ENCODE data around the gene CREB5.
"Not testable (repeated sequence)": the region's sequence is repeated elsewhere in the genome, so short reads cannot be mapped to it uniquely, and the experiment has no call there.

CREB5 gene

GRCh38 chr7:28579571-28579970 lies 167.3 kb downstream of the CREB5 start:
- DNase-seq (ENCODE audit: low read depth in 3 of 3) = no peak

- no peak for DNase-seq (ENCODE audit: low read depth in 3 of 3)
Measured at GRCh38 chr7:28580665-28581064, 168.3 kb downstream of the CREB5 start.

GRCh38 chr7:28581351-28581750 lies 169.0 kb downstream of the CREB5 start:
- no peak for DNase-seq (ENCODE audit: low read depth in 3 of 3)

- no peak for DNase-seq (ENCODE audit: low read depth in 3 of 3)
Measured at GRCh38 chr7:28582226-28582625, 169.9 kb downstream of the CREB5 start.

- DNase-seq (ENCODE audit: low read depth in 3 of 3) = no peak
Measured at GRCh38 chr7:28584235-28584634, 171.9 kb downstream of the CREB5 start.

- DNase-seq (ENCODE audit: low read depth in 3 of 3) = no peak
Measured at GRCh38 chr7:28586736-28587135, 174.4 kb downstream of the CREB5 start.

- DNase-seq (ENCODE audit: low read depth in 3 of 3) = no peak
Measured at GRCh38 chr7:28587211-28587610, 174.9 kb downstream of the CREB5 start.

- no peak for DNase-seq (ENCODE audit: low read depth in 3 of 3)
Measured at GRCh38 chr7:28588602-28589001, 176.3 kb downstream of the CREB5 start.

GRCh38 chr7:28591041-28591674 lies 178.8 kb downstream of the CREB5 start:
- DNase-seq (ENCODE audit: low read depth in 3 of 3) = no peak

- DNase-seq (ENCODE audit: low read depth in 3 of 3) = no peak
Measured at GRCh38 chr7:28591725-28592349, 179.5 kb downstream of the CREB5 start.

GRCh38 chr7:28592861-28593260 lies 180.5 kb downstream of the CREB5 start:
- DNase-seq (ENCODE audit: low read depth in 3 of 3) = no peak

GRCh38 chr7:28595076-28595475 lies 182.8 kb downstream of the CREB5 start:
- DNase-seq (ENCODE audit: low read depth in 3 of 3) = no peak

GRCh38 chr7:28595801-28596200 lies 183.5 kb downstream of the CREB5 start:
- DNase-seq (ENCODE audit: low read depth in 3 of 3) = no peak

- DNase-seq (ENCODE audit: low read depth in 3 of 3) = no peak
Measured at GRCh38 chr7:28596245-28596935, 184.1 kb downstream of the CREB5 start.

- DNase-seq (ENCODE audit: low read depth in 3 of 3) = no peak
Measured at GRCh38 chr7:28597284-28597683, 185.0 kb downstream of the CREB5 start.

- not testable (repeated sequence) for DNase-seq (ENCODE audit: low read depth in 3 of 3)
Measured at GRCh38 chr7:28598037-28598436, 185.7 kb downstream of the CREB5 start.

- DNase-seq (ENCODE audit: low read depth in 3 of 3) = no peak
Measured at GRCh38 chr7:28598586-28598985, 186.3 kb downstream of the CREB5 start.

GRCh38 chr7:28599411-28599810 lies 187.1 kb downstream of the CREB5 start:
- DNase-seq (ENCODE audit: low read depth in 3 of 3) = no peak

- DNase-seq (ENCODE audit: low read depth in 3 of 3) = no peak
Measured at GRCh38 chr7:28602282-28602681, 190.0 kb downstream of the CREB5 start.

- no peak for DNase-seq (ENCODE audit: low read depth in 3 of 3)
Measured at GRCh38 chr7:28605427-28606085, 193.2 kb downstream of the CREB5 start.

GRCh38 chr7:28606421-28606820 lies 194.1 kb downstream of the CREB5 start:
- DNase-seq (ENCODE audit: low read depth in 3 of 3) = no peak

- DNase-seq (ENCODE audit: low read depth in 3 of 3) = no peak
Measured at GRCh38 chr7:28607855-28608193, 195.5 kb downstream of the CREB5 start.

GRCh38 chr7:28608237-28608656 lies 195.9 kb downstream of the CREB5 start:
- DNase-seq (ENCODE audit: low read depth in 3 of 3) = no peak

Data from stimulated activated CD4-positive, alpha-beta T cell treated with anti-CD3 and anti-CD28 coated beads, TNF-alpha, amount 100 ng/mL, for 4 hours (primary cell).